ENCODE results near the gene TTLL1.

Gene TTLL1

DNA sequence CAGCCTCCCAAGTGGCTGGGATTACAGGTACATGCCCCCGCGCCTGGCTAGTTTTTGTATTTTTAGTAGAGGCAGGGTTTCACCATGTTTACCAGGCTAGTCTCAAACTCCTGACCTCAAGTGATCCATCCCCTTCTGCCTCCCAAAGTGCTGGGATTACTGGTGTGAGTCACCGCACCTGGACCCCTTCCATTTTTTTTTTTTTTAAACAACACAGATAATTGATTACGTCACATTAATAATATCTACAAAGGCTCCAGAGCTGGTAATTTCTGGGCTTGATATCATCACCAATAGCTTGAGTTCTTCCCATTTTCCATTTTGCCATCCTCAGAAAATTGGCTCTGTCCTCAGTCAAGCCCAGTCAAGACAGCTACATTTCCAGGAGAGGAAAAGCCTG lies 7.2 kb downstream of the TTLL1 start:
- no peak overlapping the region for H3K27ac ChIP-seq (ENCODE audit: low read length)
- no peak overlapping the region for H2AFZ ChIP-seq (ENCODE audit: low read depth, low read length)
- no peaks in the 10 kb centered on the region for H3K4me1 ChIP-seq (ENCODE audit: insufficient read depth, low read length)
- no peak for DNase-seq
- no peaks in the 10 kb centered on the region for H3K79me2 ChIP-seq (ENCODE audit: insufficient read depth, low read length)
- ATAC-seq (ENCODE audit: insufficient read depth, low read depth): no peak
- no peak overlapping the region for H3K4me2 ChIP-seq (ENCODE audit: insufficient read depth, low read length)
- no peaks in the 10 kb centered on the region for H3K9me3 ChIP-seq (ENCODE audit: insufficient read depth, low read length, severe bottlenecking)
- TF ChIP-seq EZH2 (IDR thresholded peaks at IDR 0.05; ENCODE audit: borderline replicate concordance, low read depth, low read length, severe bottlenecking) (no peak), CTCF (IDR thresholded peaks at IDR 0.05; ENCODE audit: borderline replicate concordance, extremely low read depth, low read length, poor library complexity, severe bottlenecking) (no peak)
- H4K20me1 ChIP-seq (ENCODE audit: insufficient read depth, low read length): no peaks in the 10 kb centered on the region; the same call in 1 of the 2 replicates
- H3K27me3 ChIP-seq (ENCODE audit: insufficient read depth, low read length, poor library complexity): no peaks in the 10 kb centered on the region
- no peaks in the 10 kb centered on the region for H3K36me3 ChIP-seq (ENCODE audit: insufficient read depth, low read length)
- H3K9ac ChIP-seq (ENCODE audit: low read depth, low read length): no peak overlapping the region
- H3K4me3 ChIP-seq (ENCODE audit: low read depth in 1 of 2, low read length in 2 of 2): no peak overlapping the region

GRCh38 chr22:43080616-43081015 lies 8.6 kb downstream of the TTLL1 start:
- no peak overlapping the region for H2AFZ ChIP-seq (ENCODE audit: low read depth, low read length)
- no peaks in the 10 kb centered on the region for H3K4me1 ChIP-seq (ENCODE audit: insufficient read depth, low read length)
- TF ChIP-seq CTCF (IDR thresholded peaks at IDR 0.05; ENCODE audit: borderline replicate concordance, extremely low read depth, low read length, poor library complexity, severe bottlenecking) (no peak), EZH2 (IDR thresholded peaks at IDR 0.05; ENCODE audit: borderline replicate concordance, low read depth, low read length, severe bottlenecking) (no peak)
- no peak overlapping the region for H3K4me3 ChIP-seq (ENCODE audit: low read depth in 1 of 2, low read length in 2 of 2)
- no peak overlapping the region for H3K9ac ChIP-seq (ENCODE audit: low read depth, low read length)
- DNase-seq (no peak), ATAC-seq (ENCODE audit: insufficient read depth, low read depth) (no peak)
- H3K27me3 ChIP-seq (ENCODE audit: insufficient read depth, low read length, poor library complexity): no peaks in the 10 kb centered on the region
- no peaks in the 10 kb centered on the region for H3K36me3 ChIP-seq (ENCODE audit: insufficient read depth, low read length)
- H3K79me2 ChIP-seq (ENCODE audit: insufficient read depth, low read length): no peaks in the 10 kb centered on the region
- H3K27ac ChIP-seq (ENCODE audit: low read length): no peak overlapping the region
- H4K20me1 ChIP-seq (ENCODE audit: insufficient read depth, low read length): no peaks in the 10 kb centered on the region; the same call in 1 of the 2 replicates
- H3K4me2 ChIP-seq (ENCODE audit: insufficient read depth, low read length): no peak overlapping the region
- no peaks in the 10 kb centered on the region for H3K9me3 ChIP-seq (ENCODE audit: insufficient read depth, low read length, severe bottlenecking)

GRCh38 chr22:43079742-43080141 lies 9.4 kb downstream of the TTLL1 start:
- TF ChIP-seq CTCF (IDR thresholded peaks at IDR 0.05; ENCODE audit: borderline replicate concordance, extremely low read depth, low read length, poor library complexity, severe bottlenecking) (no peak), EZH2 (IDR thresholded peaks at IDR 0.05; ENCODE audit: borderline replicate concordance, low read depth, low read length, severe bottlenecking) (no peak)
- no peaks in the 10 kb centered on the region for H3K27me3 ChIP-seq (ENCODE audit: insufficient read depth, low read length, poor library complexity)

DNA sequence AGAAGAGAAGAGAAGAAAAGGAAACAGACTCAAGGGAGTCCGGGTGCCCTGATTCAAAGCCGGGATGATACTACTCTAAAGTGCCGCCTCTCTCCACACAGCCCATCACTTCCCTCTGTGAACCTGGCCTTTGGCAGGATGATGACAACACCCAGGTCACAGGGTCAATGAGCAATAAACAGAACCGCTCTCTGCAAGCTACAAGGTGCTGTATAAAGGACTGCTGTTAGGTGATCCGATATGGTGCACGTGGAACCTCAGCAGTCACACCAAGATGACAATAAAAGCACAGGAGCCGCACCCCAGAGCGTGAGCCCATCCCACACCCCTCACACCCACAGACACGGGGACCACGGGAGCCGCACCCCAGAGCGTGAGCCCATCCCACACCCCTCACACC lies 10.7 kb downstream of the TTLL1 start:
- no peak for DNase-seq
- Histone ChIP-seq H3K79me2 (ENCODE audit: insufficient read depth, low read length) (no peaks in the 10 kb centered on the region), H3K9ac (ENCODE audit: low read depth, low read length) (no peak overlapping the region), H3K27me3 (ENCODE audit: insufficient read depth, low read length, poor library complexity) (no peaks in the 10 kb centered on the region), H3K4me1 (ENCODE audit: insufficient read depth, low read length) (no peaks in the 10 kb centered on the region), H3K4me2 (ENCODE audit: insufficient read depth, low read length) (no peak overlapping the region), H3K9me3 (ENCODE audit: insufficient read depth, low read length, severe bottlenecking) (no peaks in the 10 kb centered on the region), H3K4me3 (ENCODE audit: low read depth in 1 of 2, low read length in 2 of 2) (no peak overlapping the region), H2AFZ (ENCODE audit: low read depth, low read length) (no peak overlapping the region), H3K27ac (ENCODE audit: low read length) (no peak overlapping the region), H4K20me1 (ENCODE audit: insufficient read depth, low read length) (no peaks in the 10 kb centered on the region; the same call in 1 of the 2 replicates), H3K36me3 (ENCODE audit: insufficient read depth, low read length) (no peaks in the 10 kb centered on the region)
- TF ChIP-seq CTCF (IDR thresholded peaks at IDR 0.05; ENCODE audit: borderline replicate concordance, extremely low read depth, low read length, poor library complexity, severe bottlenecking): no peak
- no peak for TF ChIP-seq EZH2 (IDR thresholded peaks at IDR 0.05; ENCODE audit: borderline replicate concordance, low read depth, low read length, severe bottlenecking)
- no peak for ATAC-seq (ENCODE audit: insufficient read depth, low read depth)

More at GRCh38 chr22:43079742-43080141, 9.4 kb downstream of the TTLL1 start:
- DNase-seq: no peak
- H3K4me3 ChIP-seq (ENCODE audit: low read depth in 1 of 2, low read length in 2 of 2): no peak overlapping the region
- H3K36me3 ChIP-seq (ENCODE audit: insufficient read depth, low read length): no peaks in the 10 kb centered on the region
- no peak overlapping the region for H3K27ac ChIP-seq (ENCODE audit: low read length)
- H2AFZ ChIP-seq (ENCODE audit: low read depth, low read length): no peak overlapping the region
- no peak overlapping the region for H3K4me2 ChIP-seq (ENCODE audit: insufficient read depth, low read length)
- H3K4me1 ChIP-seq (ENCODE audit: insufficient read depth, low read length): no peaks in the 10 kb centered on the region
- no peaks in the 10 kb centered on the region for H3K79me2 ChIP-seq (ENCODE audit: insufficient read depth, low read length)
- no peak overlapping the region for H3K9ac ChIP-seq (ENCODE audit: low read depth, low read length)
- no peaks in the 10 kb centered on the region for H3K9me3 ChIP-seq (ENCODE audit: insufficient read depth, low read length, severe bottlenecking)
- no peak for ATAC-seq (ENCODE audit: insufficient read depth, low read depth)
- no peaks in the 10 kb centered on the region; the same call in 1 of the 2 replicates for H4K20me1 ChIP-seq (ENCODE audit: insufficient read depth, low read length)
